GM18858 (cell line): ENCODE data around the gene SCAANT1.
A peak's percentile ranks its signal among the peaks of the same experiment; 100 is the strongest.

Source experiments
- ATAC-seq: cut with Tn5 transposase; IDR thresholded peaks from one replicate; pipeline ENCODE4 v1.9.1; 2021; ENCODE audit not compliant: unreplicated experiment

SCAANT1 gene

GRCh38 chr3:63864008-63864964, 47.9 kb downstream of the SCAANT1 start:
- ATAC-seq = peak; percentile 37

GRCh38 chr3:63863150-63864007, 48.8 kb downstream of the SCAANT1 start, which contains the start of the genes ATXN7 and THOC7:
Gene ATXN7, plus strand, starts transcription at chr3:63863867. Its CDS starts 48,732 bp downstream, at chr3:63912599.
Gene THOC7, minus strand, starts transcription at chr3:63863805. Its CDS starts 15 bp downstream, at chr3:63863790.
- peak; percentile 59 for ATAC-seq

- ATAC-seq = no peak
Measured at GRCh38 chr3:63862804-63863149, 49.4 kb downstream of the SCAANT1 start.
